Amniotic stem cell (primary cell): Measurements from ENCODE around the gene DTNA.

Experiments
- DNase-seq: peaks from one replicate; lab custom pipeline; 2025; lab: John Stamatoyannopoulos, UW

DTNA gene

DNA sequence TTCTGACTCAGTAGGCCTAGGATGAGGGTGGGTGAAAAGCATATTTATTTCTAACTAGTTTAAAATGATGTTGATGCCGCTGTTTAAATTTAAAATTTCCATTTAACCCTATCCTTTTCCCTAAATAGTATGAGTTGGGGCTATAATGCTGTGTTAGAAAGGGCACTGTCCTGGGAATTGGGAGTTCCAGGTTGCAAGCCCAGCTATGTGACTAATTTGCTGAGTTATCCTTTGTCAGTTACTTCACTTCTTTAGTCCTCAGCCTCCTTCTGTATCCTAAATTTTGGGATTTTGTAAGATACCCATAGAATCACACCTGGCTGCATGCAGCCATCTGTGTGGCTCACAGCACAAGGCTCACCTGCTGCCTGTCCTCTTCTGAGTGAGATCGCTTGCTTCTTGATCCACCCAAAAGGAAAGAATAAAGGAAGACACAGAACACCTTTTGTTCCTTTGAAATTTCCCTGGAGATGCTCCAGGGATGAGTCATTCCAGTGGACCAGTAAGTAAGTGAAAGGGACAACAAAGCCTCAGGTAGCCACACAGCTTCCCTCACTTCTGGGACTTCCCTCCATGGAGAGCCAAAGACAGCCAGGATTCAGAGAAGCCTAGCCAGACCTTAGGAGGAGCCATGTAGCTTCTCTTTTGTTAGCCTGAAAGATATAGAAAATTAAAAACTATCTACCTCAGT, 97.2 kb downstream of the DTNA start:
- no peak for DNase-seq

DNA sequence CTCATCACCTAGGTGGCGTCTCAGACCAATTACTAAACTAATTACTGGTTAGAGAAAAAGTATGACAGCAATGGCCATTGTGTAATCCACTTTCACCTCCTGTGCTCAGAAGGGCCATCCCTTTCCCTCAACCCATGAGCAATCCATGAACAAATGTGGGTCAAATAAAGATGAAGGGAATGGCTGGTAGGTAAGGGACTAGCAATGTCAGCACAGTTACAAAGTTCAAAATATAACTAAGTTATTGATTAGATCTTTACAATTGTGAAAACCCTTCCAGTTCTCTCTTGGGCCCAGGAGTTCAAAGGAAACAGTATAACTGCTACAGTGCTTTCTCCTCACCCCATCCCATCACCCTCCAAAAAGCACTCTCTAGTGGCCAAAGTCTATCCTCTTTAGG, 98.3 kb downstream of the DTNA start:
- DNase-seq: no peak

DNA sequence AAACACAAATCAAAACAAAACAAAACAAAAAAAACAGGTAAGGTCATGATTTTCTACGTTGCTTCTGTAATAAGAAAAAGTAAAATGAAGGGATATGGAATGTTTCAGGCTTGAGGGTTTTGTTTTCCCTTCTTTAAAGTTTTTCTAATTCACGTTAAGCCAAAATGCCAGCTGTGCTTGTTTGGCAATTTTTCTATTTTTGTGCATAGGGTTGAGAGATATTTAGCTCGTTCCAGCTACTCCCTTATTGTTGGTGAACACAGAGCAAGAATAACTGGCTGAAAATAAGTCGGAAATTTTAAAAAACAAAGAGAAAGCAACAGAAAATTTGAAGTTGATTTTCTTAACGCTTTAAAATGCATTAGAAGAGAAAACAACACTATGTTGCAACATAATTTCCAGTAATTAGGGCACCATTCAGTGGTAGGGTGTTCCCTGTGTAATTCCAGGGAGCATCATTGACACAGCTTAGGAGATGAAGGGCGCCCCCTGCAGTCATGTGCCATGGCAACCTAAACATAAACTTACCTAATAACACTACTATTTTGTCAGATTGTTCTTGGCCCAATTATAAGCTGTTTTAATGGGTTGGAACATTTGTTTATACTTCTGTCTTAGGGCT, 99.5 kb downstream of the DTNA start:
- DNase-seq: no peak

DNA sequence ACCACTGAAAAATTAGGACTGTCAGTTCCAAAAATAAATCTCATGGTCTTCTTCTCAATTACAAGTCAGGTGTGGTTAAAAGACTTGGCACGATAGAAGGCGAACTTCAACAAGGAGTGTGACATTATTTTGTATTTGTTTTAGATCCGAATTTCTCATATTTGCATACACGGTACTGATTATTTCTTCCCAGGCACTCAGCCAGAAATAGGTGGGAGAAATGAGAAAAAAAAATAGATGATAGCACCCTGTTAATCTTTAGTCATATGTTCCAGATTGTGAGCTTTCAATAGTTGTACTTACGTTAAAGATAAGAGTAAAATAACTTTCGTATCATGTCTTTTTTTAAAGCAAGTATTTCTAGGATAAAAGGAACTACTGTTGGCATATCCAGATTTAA, 106.1 kb downstream of the DTNA start:
- no peak for DNase-seq

DNA sequence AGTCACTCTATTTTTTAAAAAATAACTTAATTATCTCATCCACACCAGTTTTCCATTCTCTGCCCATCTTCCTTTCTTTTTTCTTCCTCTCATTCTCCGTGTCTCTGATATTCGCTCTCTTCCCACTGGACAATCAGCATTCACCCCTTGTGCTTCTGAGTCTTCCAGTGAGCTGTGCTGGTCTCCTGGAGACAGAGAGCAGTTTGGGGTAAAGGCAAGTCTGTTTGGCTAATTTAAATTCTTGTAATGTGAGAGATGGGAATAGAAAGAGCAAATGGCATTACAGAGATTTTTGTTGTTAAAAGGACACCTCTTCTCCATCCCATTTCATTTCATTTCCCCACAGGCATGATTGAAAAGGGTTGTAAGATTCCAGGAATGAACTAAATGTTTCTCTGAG, 107.5 kb downstream of the DTNA start:
- no peak for DNase-seq

DNA sequence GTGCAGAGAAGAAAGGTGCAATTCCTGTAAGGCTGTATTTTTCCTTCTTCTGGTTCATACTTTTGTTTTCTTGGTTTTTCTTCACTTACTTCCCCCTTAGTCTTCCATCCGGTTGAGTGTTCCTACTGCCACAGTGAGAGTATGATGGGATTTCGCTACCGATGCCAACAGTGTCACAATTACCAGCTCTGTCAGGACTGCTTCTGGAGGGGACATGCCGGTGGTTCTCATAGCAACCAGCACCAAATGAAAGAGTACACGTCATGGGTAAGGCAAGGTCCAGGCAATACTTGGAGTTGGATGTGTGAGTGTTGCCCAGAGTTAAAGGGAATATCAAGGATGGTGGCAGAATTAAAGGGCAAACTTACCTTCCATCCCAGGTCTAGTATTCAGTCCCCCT, 108.0 kb downstream of the DTNA start:
- no peak for DNase-seq

DNA sequence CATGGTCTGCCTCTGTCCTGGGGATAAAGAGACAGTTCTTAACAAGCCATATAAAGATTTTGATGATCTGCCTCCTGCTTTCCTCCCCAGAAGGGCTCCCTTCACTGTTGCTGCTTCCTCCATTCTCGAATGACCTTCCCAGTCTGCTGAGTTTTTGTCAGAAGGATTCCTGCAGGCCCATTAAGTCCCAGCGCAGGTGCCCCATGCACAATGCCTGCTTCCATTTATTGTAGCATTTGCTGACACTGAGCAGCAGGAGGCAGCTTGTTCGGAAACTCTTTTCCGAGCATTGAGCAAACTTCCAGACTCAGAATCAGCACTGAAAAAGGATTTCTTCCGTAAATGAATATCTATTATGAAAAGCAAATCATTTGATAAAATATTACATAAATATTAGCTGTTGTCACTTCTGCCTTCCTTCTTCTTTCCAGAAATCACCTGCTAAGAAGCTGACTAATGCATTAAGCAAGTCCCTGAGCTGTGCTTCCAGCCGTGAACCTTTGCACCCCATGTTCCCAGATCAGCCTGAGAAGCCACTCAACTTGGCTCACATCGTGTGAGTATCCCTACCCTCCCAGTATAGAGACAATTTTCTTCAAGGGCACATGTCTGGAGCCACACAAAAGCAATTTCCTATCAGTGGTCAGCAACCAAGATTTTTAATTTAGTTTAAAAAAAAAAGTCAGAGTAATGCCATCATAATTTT, 110.4 kb downstream of the DTNA start:
- DNase-seq: no peak

DNA sequence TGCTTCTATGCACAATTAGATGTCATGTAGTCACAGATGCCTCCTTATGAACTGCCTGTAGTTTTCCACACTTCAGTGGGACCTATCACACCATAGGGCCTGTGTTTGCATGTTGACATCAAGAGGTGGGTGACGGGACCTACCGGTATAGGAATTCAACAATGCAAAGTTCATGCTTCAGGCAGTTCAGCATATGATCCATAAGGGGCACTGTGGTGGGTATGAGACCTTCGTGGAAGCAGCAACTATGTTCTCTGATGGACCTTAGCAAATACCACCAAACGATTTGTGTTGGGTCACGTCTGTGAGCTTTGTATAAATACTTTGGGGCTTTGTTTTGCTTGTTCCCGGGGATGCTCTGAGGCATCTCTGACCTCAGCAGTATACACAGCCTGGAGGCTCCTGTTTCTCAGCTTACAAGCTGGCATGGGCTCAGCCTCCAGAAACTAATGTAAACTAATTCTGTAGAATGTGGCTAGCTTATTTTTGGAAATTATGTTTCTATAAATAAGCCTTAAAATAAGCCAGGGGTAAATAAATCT, 111.6 kb downstream of the DTNA start:
- DNase-seq: peak; percentile 23

DNA sequence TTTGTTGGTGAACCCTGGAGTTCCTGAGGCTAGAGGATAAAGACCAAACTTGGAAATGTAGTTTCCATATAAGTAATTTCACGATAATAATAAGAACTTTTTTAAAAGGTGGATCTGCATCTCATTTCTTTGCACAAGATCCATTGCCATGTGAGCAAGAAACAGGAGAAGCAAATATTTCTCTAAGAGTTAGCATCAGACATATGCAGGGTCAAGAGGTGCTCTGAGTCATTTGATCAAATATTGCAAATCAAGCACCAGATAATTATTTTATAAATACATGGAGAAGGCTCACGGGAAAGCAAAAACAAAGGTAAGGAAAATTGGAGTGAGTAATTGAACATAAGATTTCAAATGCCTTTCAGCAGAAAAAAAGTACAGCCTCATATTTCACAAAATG, 118.0 kb downstream of the DTNA start:
- DNase-seq: no peak

DNA sequence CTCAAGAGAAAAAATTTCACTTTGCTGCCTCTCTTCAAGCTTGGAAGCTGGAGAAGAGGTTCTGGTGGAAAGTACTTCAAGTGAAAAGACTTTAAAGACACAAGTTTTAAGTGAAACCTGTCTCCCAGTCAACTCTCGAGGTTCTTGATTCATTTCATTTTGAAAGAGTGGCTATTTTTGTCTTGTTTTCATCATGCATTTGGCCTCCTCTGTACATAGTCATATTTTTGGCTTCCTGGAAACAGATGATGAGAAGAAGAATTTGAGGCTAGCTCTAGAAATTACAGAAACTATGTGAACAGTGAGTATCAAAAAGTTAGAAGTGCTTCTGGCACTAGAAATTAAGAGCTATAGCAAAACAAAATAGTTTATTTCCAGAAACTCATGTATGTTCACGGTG, 124.8 kb downstream of the DTNA start:
- no peak for DNase-seq

DNA sequence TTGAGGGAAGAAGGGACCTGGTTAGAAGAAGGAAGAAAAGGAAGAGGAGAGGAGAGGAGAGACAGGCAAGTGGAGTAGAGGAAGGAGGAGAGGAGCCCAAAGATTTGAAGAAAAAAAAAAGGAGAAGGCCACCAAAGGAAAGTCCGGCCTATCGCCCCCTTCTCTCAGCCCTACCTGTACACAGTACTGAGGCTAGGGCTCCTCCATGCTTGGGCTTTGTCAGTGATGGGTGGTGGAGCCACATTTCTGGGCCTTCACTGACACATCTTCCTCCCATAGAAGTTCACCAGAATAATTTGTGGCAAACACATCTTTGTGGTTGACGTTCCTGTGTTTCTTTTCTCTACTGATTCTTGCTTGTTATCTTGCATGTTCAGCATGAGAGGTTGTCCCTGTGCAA, 125.4 kb downstream of the DTNA start:
- DNase-seq: no peak

DNA sequence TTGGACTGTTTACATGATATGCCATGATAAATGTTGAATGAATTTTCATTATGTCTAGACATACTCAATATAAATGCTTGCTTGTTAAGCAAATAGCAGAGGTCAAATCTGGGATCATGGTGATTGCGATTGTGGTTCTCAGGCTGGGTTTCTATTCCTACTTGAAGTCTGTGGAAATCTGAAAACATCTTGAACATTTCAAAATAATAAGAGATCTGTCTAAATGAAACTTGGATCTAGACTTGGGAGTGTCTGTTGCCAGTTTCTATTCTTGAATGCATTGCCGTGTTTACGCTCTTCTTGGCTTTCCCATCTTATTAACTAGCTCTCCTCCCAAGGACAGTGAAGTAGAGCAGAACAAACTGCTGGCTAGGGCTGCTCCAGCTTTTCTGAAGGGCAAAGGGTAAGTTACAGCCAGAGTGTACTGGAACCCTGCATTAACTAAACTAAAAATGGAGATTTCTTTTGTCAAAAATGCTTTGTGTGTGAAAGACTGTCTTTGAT, 127.7 kb downstream of the DTNA start:
- no peak for DNase-seq

DNA sequence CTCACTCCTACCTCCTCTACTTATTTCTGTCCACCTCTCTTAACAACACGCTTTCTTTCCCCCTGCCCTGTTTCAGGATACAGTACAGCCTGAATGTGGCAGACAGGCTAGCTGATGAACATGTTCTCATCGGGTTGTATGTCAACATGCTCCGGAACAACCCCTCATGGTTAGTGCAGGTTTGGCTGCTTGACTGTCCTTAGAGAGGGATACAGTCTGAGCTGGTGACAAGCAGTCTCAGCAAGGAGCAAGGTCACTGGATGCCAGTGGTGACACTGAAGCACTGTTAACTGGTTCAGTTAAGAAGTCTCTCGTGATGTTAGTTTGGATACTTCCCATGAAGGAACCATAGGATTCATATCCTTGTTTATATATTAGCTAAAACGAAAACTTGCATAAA, 128.6 kb downstream of the DTNA start:
- DNase-seq: no peak

DNA sequence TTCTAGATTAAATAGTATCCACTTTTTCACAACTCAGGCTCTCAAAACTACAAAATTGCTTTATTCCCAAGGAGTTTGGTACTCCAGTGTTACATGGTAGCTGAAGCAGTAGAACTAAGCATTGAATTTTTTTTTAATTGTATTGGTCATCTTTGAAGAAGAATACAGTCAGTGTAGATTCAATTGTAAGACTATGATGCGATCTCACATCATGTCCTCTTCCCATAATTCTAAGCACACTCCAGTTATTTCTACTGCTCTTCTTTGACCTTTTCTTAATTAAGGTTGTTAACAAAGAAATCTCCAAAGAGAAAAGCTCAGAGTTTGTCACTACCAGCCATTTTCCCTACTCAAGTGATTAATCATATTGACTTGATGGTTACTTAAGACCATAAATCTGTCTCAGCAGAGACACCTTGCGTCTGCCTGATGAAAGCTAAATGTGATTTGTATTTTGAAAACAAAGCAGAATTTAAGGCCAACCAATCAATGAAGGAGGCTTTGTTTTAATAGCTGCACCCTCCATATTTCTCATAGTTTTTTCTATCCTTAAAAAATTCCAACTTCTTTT, 130.2 kb downstream of the DTNA start:
- DNase-seq: no peak

DNA sequence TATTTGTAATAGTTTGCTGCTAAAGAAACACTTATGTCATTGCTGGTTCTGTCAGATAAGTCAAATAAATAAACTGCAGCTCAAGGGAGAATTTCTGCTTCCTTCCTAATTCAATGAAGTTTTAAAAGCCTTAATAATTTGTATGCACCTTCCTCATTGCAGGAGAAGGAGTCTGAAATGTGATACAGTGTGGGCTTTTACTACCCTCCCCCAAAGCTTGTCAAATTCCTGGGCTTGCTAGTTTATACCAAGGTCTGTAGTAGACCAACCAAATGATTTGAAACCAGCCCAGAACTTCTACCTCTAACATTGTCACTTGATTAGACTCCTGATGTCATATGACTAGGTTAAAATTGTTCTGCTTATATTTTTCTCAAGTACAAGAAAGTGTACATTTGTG, 131.8 kb downstream of the DTNA start:
- DNase-seq: no peak

DNA sequence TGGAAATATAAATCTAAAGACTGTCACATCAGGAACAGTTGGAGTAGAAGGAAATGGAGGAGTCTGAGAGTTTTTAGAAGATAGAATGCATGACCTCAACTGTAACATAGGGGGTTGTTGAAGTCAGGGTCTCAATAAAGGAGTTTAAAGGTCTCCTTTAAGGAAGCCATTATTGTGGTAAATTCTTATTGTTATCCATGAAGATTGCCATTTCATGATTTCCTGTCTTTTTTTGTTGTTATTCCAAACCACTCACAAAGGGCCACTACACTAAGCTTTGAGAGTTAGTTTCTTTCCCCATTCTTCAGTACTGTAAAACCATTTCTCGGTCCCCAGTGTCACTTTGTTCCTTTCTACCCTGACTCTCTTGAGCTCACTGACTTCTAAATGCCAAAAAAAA, 134.0 kb downstream of the DTNA start:
- no peak for DNase-seq

DNA sequence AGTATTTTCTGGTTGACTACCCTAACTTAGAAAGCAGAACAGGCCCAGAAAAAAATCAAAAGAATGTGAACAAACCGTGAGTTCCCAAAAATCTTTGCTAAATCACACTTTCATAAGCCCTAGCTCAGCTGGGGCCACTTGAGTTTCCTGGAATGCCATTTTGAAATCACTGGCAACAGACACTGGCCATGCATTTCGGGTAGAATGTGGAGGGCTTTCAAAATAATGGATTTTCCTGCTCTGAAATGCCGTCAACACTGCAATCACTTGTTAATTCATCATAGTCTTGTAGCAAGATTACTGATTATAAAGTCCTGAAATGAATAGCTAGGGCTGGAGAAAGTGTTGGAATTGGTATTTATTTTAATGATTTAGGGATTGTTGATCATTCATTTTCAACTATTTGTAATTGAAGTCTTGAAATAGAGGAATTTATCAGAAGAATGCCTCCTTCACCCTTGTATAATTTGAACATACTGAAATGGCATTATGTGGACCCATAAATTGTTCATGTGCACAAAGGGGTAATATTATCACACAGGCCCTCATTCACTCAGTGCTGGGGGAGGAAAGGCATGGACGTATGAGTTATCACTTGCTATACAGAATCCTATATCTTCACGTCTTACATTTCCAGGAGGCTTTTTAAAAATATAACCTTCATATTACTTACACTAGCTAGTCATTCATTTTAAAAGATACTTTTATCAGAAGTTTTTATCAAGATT, 134.8 kb downstream of the DTNA start:
- DNase-seq: no peak

DNA sequence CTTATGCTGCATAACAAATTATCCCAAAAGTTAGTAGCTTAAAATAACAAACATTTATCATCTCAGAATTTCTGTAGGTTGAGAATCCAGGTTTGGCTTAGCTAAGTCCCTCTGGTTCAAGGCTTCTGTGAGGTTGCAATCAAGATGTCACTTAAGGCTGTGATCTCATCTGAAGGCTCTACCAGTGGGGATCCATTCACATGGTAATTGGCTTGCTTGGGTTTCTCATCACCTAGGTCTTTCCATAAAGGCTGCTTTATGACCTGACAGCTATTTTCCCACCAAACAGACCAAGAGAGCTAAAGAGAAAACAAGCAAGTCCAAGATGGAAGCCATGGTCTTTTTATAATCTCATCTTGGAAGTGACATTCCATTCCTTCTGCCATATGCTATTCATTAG, 137.3 kb downstream of the DTNA start:
- DNase-seq: no peak

DNA sequence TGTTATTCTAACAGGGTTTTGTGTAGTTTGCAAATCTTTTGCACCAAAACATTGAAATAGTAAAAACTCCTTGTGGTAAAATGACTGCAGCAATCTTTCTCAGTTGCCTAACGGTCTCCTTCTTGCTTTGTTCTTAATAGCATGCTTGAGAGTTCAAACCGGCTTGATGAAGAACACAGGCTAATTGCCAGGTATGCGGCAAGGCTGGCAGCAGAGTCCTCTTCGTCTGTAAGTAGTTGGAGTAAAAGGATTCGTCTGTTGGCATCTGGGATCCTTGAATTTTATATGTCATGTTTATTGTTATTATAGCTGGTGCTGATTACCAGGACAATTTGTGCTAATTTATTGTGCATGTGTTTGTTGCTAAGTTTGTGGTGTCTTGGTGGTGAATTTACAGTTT, 138.1 kb downstream of the DTNA start:
- DNase-seq: no peak

DNA sequence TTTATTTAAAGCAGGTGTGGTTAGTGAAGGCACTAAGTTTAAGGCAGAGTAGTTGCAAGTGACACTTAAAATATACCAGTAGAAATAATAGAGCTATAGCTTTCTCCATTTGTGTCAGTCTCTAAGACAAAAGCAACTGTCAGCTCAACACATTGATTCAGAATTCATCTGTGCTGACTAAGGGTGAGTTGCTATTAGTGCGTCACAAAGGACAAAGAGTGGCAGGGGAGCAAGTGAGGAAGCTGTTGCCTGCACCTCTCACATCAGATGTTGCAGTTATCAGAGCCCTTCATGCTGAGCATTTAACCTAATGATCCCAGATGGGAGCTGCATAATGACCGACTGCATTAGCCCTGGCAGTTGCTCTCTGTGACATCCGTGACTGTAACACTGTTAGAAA, 138.6 kb downstream of the DTNA start:
- no peak for DNase-seq

DNA sequence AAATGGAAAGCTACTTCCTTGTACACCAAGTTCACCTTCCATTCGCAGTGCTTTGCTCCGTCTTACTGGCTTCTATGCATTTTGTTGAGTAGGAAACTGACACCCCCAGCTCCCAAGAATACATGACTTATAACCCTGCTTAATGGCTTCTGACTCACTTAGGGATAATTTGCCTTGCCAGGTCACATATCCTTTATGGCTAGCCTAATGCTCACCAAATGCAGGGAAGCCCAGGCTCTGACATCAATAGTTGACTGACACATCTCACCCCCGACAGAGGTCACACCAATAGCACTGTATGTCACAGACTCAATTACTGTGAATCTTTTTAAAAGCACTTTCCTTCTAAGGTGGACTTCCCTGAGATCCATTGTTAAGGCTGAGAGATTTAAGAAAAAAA, 147.2 kb downstream of the DTNA start:
- DNase-seq: no peak

DNA sequence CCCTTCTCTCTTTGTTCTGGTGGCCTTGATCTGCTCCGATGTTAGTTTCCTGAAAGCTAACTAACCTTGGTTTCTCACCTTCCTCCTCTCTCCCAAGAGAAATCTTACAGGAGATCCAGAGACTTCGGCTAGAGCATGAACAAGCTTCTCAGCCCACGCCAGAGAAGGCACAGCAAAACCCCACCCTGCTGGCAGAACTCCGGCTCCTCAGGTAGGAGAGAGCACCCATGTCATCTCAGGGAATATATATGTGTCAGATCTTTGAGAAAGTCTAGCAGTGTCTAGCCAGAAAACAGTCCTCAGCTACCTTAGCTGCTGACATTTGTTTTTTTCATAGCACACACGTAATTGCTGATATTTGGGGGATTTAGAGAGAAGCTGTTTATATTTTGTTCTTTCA, 148.1 kb downstream of the DTNA start:
- no peak for DNase-seq
